ENCODE measurements around the gene MZT1.

DNA sequence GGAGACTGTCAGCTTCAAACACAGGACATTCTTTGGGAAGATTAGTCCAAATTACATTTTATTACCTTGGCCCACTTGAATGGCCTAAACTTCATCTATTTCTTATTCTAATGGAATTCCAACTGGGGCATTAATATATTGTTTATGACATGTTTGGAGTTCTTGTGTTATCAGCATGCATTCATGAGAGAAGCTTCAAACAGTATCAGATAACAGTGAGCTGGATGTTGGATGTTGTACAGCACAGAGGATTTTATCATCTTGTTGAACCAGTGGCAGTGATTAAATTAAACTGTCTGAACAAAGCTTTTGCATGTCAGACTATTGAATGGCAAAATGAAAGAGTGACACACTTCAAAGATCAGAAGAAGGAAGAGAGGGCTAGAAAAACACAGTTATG is 50.0 kb downstream of the MZT1 start:
- TF ChIP-seq EP300 (IDR thresholded peaks at IDR 0.05) (no peak), CTCF (IDR thresholded peaks at IDR 0.05) (no peak)

Measured in upper lobe of left lung (tissue), 4 donors.